Vagina (tissue), 2 donors: ENCODE measurements around the gene CCNK.

Source experiments
- CTCF ChIP-seq, 3 experiments: fragments of 450-650 bp in 2 of 3; fragments of 200-600 bp in 1 of 3; sonication (generic) in 1 of 3; IDR thresholded peaks; one replicate each; pipeline ENCODE4 v1.5.1; 2017 to 2019; ENCODE audit warnings: antibody characterized with exemption in 3 of 3, mild to moderate bottlenecking in 2 of 3, moderate library complexity in 2 of 3
- POLR2A ChIP-seq, 2 donors: fragments of 450-650 bp; IDR thresholded peaks; one replicate each; pipeline ENCODE4 v1.6.1; 2017; ENCODE audit warnings: antibody characterized with exemption in 2 of 2, mild to moderate bottlenecking in 2 of 2, moderate library complexity in 2 of 2
- POLR2AphosphoS5 ChIP-seq, 2 donors: sonication (generic); formaldehyde crosslinking; IDR thresholded peaks; one replicate each; pipeline ENCODE4 v1.9.0; 2017; ENCODE audit warnings: antibody characterized with exemption in 2 of 2, mild to moderate bottlenecking in 2 of 2, low read depth in 1 of 2; ENCODE audit not compliant: insufficient read depth in 1 of 2

GRCh38 chr14:99534333-99534732 is 53.1 kb downstream of the CCNK start:
- TF ChIP-seq CTCF (IDR thresholded peaks at IDR 0.05) (no peak), POLR2A (IDR thresholded peaks at IDR 0.05) (no peak), POLR2AphosphoS5 (IDR thresholded peaks at IDR 0.05; ENCODE audit: insufficient read depth in 1 of 2, low read depth in 1 of 2) (no peak)
